ENCODE measurements around the gene PTPN11.

DNA sequence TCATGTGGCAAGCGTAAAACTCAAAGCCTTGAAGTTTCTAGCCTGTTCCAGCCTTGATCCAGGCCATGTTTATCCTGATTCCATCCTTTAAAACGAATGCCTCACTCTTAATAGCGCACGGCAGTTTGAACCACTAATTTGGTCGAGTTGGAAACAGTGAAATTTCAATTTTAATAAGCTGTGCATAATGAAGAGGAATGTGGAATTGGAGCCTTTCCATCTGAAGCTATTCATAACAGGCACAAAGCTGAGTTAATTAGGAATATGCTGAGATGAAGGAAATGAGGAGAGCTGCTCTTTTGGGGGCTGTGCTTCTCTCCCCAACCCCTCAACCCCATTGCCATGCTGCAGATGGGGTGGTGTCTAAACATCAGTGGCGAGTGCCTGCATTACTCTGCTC is 70.7 kb downstream of the PTPN11 start:
- TF ChIP-seq, protein P1, sequence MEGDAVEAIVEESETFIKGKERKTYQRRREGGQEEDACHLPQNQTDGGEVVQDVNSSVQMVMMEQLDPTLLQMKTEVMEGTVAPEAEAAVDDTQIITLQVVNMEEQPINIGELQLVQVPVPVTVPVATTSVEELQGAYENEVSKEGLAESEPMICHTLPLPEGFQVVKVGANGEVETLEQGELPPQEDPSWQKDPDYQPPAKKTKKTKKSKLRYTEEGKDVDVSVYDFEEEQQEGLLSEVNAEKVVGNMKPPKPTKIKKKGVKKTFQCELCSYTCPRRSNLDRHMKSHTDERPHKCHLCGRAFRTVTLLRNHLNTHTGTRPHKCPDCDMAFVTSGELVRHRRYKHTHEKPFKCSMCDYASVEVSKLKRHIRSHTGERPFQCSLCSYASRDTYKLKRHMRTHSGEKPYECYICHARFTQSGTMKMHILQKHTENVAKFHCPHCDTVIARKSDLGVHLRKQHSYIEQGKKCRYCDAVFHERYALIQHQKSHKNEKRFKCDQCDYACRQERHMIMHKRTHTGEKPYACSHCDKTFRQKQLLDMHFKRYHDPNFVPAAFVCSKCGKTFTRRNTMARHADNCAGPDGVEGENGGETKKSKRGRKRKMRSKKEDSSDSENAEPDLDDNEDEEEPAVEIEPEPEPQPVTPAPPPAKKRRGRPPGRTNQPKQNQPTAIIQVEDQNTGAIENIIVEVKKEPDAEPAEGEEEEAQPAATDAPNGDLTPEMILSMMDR (IDR thresholded peaks at IDR 0.05 in 2 of 3, conservative IDR thresholded peaks at IDR 0.05 in 1 of 3; ENCODE audit: borderline replicate concordance in 1 of 3, insufficient read depth in 1 of 3, low read depth in 2 of 3, low read length in 2 of 3): no peak
- TF ChIP-seq SP1 (IDR thresholded peaks at IDR 0.05; ENCODE audit: low read depth): no peak
- TF ChIP-seq RAD21 (IDR thresholded peaks at IDR 0.05; ENCODE audit: low read depth): no peak
- no peak for TF ChIP-seq POLR2A (IDR thresholded peaks at IDR 0.05; ENCODE audit: borderline replicate concordance, extremely low read depth, insufficient read depth, insufficient read length)
- no peak for TF ChIP-seq ZNF274 (IDR thresholded peaks at IDR 0.05; ENCODE audit: low read depth, low read length)
- TF ChIP-seq ZFX (IDR thresholded peaks at IDR 0.05): no peak
- no peak for TF ChIP-seq EZH2 (IDR thresholded peaks at IDR 0.05)
- TF ChIP-seq, protein P2, sequence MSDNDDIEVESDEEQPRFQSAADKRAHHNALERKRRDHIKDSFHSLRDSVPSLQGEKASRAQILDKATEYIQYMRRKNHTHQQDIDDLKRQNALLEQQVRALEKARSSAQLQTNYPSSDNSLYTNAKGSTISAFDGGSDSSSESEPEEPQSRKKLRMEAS (IDR thresholded peaks at IDR 0.05): no peak
- TF ChIP-seq EZH2phosphoT487 (IDR thresholded peaks at IDR 0.05; ENCODE audit: borderline replicate concordance): no peak
- TF ChIP-seq, protein P3, sequence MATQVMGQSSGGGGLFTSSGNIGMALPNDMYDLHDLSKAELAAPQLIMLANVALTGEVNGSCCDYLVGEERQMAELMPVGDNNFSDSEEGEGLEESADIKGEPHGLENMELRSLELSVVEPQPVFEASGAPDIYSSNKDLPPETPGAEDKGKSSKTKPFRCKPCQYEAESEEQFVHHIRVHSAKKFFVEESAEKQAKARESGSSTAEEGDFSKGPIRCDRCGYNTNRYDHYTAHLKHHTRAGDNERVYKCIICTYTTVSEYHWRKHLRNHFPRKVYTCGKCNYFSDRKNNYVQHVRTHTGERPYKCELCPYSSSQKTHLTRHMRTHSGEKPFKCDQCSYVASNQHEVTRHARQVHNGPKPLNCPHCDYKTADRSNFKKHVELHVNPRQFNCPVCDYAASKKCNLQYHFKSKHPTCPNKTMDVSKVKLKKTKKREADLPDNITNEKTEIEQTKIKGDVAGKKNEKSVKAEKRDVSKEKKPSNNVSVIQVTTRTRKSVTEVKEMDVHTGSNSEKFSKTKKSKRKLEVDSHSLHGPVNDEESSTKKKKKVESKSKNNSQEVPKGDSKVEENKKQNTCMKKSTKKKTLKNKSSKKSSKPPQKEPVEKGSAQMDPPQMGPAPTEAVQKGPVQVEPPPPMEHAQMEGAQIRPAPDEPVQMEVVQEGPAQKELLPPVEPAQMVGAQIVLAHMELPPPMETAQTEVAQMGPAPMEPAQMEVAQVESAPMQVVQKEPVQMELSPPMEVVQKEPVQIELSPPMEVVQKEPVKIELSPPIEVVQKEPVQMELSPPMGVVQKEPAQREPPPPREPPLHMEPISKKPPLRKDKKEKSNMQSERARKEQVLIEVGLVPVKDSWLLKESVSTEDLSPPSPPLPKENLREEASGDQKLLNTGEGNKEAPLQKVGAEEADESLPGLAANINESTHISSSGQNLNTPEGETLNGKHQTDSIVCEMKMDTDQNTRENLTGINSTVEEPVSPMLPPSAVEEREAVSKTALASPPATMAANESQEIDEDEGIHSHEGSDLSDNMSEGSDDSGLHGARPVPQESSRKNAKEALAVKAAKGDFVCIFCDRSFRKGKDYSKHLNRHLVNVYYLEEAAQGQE (IDR thresholded peaks at IDR 0.05; ENCODE audit: low read depth): no peak
- no peak for TF ChIP-seq POLR2AphosphoS5 (IDR thresholded peaks at IDR 0.05; ENCODE audit: low read depth, low read length)
- no peak for TF ChIP-seq YY1 (IDR thresholded peaks at IDR 0.05; ENCODE audit: extremely low read depth, insufficient replicate concordance, low read depth, low read length)
- TF ChIP-seq, protein P4, sequence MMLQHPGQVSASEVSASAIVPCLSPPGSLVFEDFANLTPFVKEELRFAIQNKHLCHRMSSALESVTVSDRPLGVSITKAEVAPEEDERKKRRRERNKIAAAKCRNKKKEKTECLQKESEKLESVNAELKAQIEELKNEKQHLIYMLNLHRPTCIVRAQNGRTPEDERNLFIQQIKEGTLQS (IDR thresholded peaks at IDR 0.05): no peak
- TF ChIP-seq SIN3A (IDR thresholded peaks at IDR 0.05; ENCODE audit: low read depth): no peak

All from HCT116 (cell line).